ENCODE data around the gene ZC3H7B. TPM values are rescaled to one million over a fixed set of nuclear protein-coding genes. Genes with fewer than 3 reads are reported as not detected.

The ZC3H7B gene
- total and polyA plus RNA-seq, 12 donors, result 31.2 to 133 (median 77.6) TPM

- whole genome bisulfite sequencing, 4 donors, result 92 to 96% (median 96%) methylated on average over 4 to 17 of the region's 17 CpGs
- Histone ChIP-seq H3K27me3 (no peaks in the 10 kb centered on the region), H3K4me3 (no peak overlapping the region), H3K4me1 (replicated peaks in 1 of 2) (peaks cover 0 to 3% of the 10 kb centered on the region in 2 donors), H3K36me3 (replicated peaks in 1 of 2) (peaks cover 0 to 76% of the 10 kb centered on the region in 2 donors), H3K9me3 (replicated peaks in 1 of 3) (no peaks in the 10 kb centered on the region), H3K27ac (no peak overlapping the region)
- intact Hi-C loops (cut with DNase I), result no loop called here
- TF ChIP-seq POLR2A (IDR thresholded peaks at IDR 0.05), result no peak
- TF ChIP-seq CTCF (IDR thresholded peaks at IDR 0.05), result no peak
- DNase-seq, result no peak
Measured at GRCh38 chr22:41355895-41356294, 54.6 kb downstream of the ZC3H7B start.

- Histone ChIP-seq H3K36me3 (replicated peaks in 1 of 2) (peaks cover 0 to 69% of the 10 kb centered on the region in 2 donors), H3K27me3 (no peaks in the 10 kb centered on the region), H3K9me3 (replicated peaks in 1 of 3) (no peaks in the 10 kb centered on the region), H3K27ac (no peak overlapping the region), H3K4me3 (no peak overlapping the region), H3K4me1 (replicated peaks in 1 of 2) (no peaks in the 10 kb centered on the region)
- TF ChIP-seq POLR2A (IDR thresholded peaks at IDR 0.05) (no peak), CTCF (IDR thresholded peaks at IDR 0.05) (no peak)
- DNase-seq, result no peak
- 88 to 96% (median 93%) methylated on average over 14 to 25 of the region's 25 CpGs for WGBS, 4 donors
- intact Hi-C loops (cut with DNase I), result no loop called here
Measured at GRCh38 chr22:41356430-41357028, 55.2 kb downstream of the ZC3H7B start.

- H3K27me3 ChIP-seq, result no peaks in the 10 kb centered on the region
- H3K9me3 ChIP-seq (replicated peaks in 1 of 3), result no peaks in the 10 kb centered on the region
- no peak overlapping the region for H3K4me3 ChIP-seq
- H3K36me3 ChIP-seq (replicated peaks in 1 of 2), result peaks cover 0 to 63% of the 10 kb centered on the region in 2 donors
- 80 to 92% (median 90%) methylated on average over 4 to 16 of the region's 16 CpGs for WGBS, 4 donors
- intact Hi-C loops (cut with DNase I), result no loop called here
- no peak for DNase-seq
- H3K4me1 ChIP-seq (replicated peaks in 1 of 2), result no peaks in the 10 kb centered on the region
- no peak overlapping the region for H3K27ac ChIP-seq
- TF ChIP-seq CTCF (IDR thresholded peaks at IDR 0.05), result no peak
- no peak for TF ChIP-seq POLR2A (IDR thresholded peaks at IDR 0.05)
Measured at GRCh38 chr22:41357191-41357590, 55.9 kb downstream of the ZC3H7B start.

GRCh38 chr22:41358927-41359326 lies 57.6 kb downstream of the ZC3H7B start:
- no peak for DNase-seq
- Histone ChIP-seq H3K27me3 (no peaks in the 10 kb centered on the region), H3K9me3 (replicated peaks in 1 of 3) (no peaks in the 10 kb centered on the region), H3K4me3 (no peak overlapping the region), H3K27ac (no peak overlapping the region), H3K4me1 (replicated peaks in 1 of 2) (no peaks in the 10 kb centered on the region), H3K36me3 (replicated peaks in 1 of 2) (peaks cover 0 to 45% of the 10 kb centered on the region in 2 donors)
- intact Hi-C loops (cut with DNase I), result no loop called here
- no peak for TF ChIP-seq POLR2A (IDR thresholded peaks at IDR 0.05)
- no peak for TF ChIP-seq CTCF (IDR thresholded peaks at IDR 0.05)
- 86 to 89% (median 86%) methylated on average over 9 to 17 of the region's 17 CpGs for WGBS, 4 donors
